Adipocyte (in vitro differentiated cells): ENCODE data around the gene RNF141.

Source experiments
- DNase-seq: peaks from one replicate; pipeline ENCODE4 v3.0.0-alpha.2; 2015; ENCODE audit warnings: low read depth
- H3K27me3 ChIP-seq: replicated peaks from 2 replicates; pipeline ENCODE4 v1.7.0; 2013; ENCODE audit warnings: mild to moderate bottlenecking, low read length, moderate library complexity; ENCODE audit not compliant: control insufficient read depth, insufficient read depth
- H3K36me3 ChIP-seq: 2 replicates; pipeline ENCODE4 v1.7.0; 2013; ENCODE audit warnings: low read length, mild to moderate bottlenecking, moderate library complexity; ENCODE audit not compliant: control insufficient read depth, insufficient read depth, severe bottlenecking
- H3K4me1 ChIP-seq: 2 replicates; pipeline ENCODE4 v1.7.0; 2013; ENCODE audit warnings: mild to moderate bottlenecking, low read length, moderate library complexity; ENCODE audit not compliant: control insufficient read depth, insufficient read depth
- H3K4me3 ChIP-seq: 2 replicates; pipeline ENCODE4 v1.7.0; 2013; ENCODE audit warnings: mild to moderate bottlenecking, low read length, moderate library complexity
- H3K9ac ChIP-seq: 2 replicates; pipeline ENCODE4 v1.7.0; 2013; ENCODE audit warnings: mild to moderate bottlenecking, low read length, moderate library complexity
- H3K9me3 ChIP-seq: 2 replicates; pipeline ENCODE4 v1.7.0; 2013; ENCODE audit warnings: mild to moderate bottlenecking, low read length, moderate library complexity; ENCODE audit not compliant: control insufficient read depth

Gene RNF141

DNA sequence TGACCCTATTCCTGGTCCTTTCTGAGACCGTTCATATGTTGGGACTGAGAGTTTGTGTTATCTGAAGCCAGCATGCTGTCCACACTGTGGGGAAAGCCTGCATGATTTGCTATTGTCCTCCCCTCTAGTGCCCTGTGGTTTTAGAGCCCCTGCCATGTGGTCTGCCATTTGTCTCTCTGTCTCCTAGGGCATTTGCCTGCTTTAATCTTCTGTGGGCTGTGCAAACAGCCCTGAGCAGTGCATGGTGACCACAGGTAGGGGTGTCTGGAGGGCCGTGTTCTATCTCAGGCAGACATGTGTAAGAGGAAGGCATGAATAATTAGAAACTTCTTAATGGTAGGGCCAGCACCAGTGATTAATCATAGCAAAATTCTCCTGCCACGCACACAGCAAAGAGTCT is 62.9 kb downstream of the RNF141 start:
- Histone ChIP-seq H3K9ac (no peak overlapping the region), H3K27me3 (no peaks in the 10 kb centered on the region)
- no peak for DNase-seq

DNA sequence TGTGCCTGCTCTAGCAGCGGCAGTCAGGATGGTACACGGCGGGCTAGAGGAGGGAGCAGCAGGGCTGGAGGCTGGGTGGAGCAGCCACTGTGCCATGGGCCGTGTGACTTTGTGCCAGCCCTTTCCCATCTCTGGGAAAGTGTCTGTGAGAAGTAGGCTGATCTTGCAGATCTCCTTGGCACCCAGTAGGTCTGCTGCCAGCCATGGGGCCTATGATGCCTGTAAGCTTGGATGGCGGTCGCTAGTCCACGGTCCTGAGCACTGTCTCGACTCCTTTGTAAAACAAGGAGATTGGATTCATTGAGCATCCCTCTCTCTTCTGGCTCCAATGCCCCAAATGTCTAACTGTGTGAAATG is 63.3 kb downstream of the RNF141 start:
- Histone ChIP-seq H3K36me3 (peaks cover 26% of the 10 kb centered on the region), H3K4me3 (no peak overlapping the region), H3K9ac (no peak overlapping the region), H3K4me1 (peaks cover 11% of the 10 kb centered on the region), H3K9me3 (no peaks in the 10 kb centered on the region), H3K27me3 (no peaks in the 10 kb centered on the region)
- no peak for DNase-seq

More for the DNA sequence above, 62.9 kb downstream of the RNF141 start:
- Histone ChIP-seq H3K36me3 (peaks cover 26% of the 10 kb centered on the region), H3K9me3 (no peaks in the 10 kb centered on the region), H3K4me1 (peaks cover 11% of the 10 kb centered on the region), H3K4me3 (no peak overlapping the region)

- H3K4me1 ChIP-seq, result peaks cover 11% of the 10 kb centered on the region
- no peak overlapping the region for H3K9ac ChIP-seq
- peaks cover 24% of the 10 kb centered on the region for H3K36me3 ChIP-seq
- no peaks in the 10 kb centered on the region for H3K9me3 ChIP-seq
- no peak overlapping the region for H3K4me3 ChIP-seq
- no peak for DNase-seq
- H3K27me3 ChIP-seq, result no peaks in the 10 kb centered on the region
These were observed 63.9 kb downstream of the RNF141 start for GRCh38 chr11:10476927-10477689.

DNA sequence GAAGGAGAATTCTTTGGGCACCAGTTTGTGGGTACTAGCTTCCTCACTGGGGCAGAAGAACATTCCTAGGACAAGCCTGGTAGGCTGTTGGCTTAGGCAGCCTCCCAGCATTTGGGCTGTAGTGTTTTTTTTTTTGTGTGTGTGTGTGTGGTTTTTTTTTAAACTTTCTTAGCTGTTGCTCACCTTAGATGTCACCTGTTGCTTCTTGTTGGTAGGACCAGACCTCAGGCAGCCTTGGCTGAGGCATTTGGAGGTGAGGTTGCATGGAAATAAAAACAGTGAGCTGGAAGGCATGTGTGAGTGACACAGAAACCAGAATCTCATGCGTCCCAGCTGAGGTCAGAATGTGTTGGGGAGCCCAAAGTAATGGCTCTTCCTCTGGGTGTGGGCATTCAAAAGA is 64.6 kb downstream of the RNF141 start:
- peaks cover 11% of the 10 kb centered on the region for H3K4me1 ChIP-seq

GRCh38 chr11:10474551-10474950 is 66.4 kb downstream of the RNF141 start:
- H3K27me3 ChIP-seq, result no peaks in the 10 kb centered on the region
- no peaks in the 10 kb centered on the region for H3K9me3 ChIP-seq
- no peak for DNase-seq

More for the DNA sequence above, 64.6 kb downstream of the RNF141 start:
- DNase-seq, result no peak
- no peak overlapping the region for H3K4me3 ChIP-seq
- H3K9me3 ChIP-seq, result no peaks in the 10 kb centered on the region
- peaks cover 22% of the 10 kb centered on the region for H3K36me3 ChIP-seq
- H3K9ac ChIP-seq, result no peak overlapping the region
- H3K27me3 ChIP-seq, result no peaks in the 10 kb centered on the region

DNA sequence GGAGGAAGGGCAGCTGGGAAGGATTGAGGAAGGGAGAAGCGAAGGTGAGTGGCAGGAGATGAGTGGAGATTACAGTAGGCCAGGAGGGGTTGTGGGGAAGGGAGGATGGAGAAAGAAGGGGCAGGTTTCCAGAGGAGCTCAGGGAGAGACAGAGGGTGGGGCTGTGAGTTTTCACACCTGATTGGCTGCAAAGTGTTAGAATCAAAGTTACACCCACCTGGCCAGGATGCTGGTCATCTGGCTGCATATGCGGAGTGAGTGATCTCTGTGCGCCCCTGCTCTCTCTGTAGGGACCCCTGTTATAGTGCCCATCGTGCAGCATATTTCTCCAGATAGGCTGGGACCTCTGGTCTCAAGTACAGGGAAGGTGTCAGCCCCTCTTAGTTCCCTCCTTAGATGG is 67.6 kb downstream of the RNF141 start:
- Histone ChIP-seq H3K4me1 (peaks cover 2% of the 10 kb centered on the region), H3K4me3 (no peak overlapping the region), H3K27me3 (no peaks in the 10 kb centered on the region), H3K36me3 (peaks cover 19% of the 10 kb centered on the region), H3K9ac (no peak overlapping the region), H3K9me3 (no peaks in the 10 kb centered on the region)
- no peak for DNase-seq

More at GRCh38 chr11:10474551-10474950, 66.4 kb downstream of the RNF141 start:
- H3K36me3 ChIP-seq, result peaks cover 19% of the 10 kb centered on the region
- H3K9ac ChIP-seq, result no peak overlapping the region
- H3K4me1 ChIP-seq, result peaks cover 11% of the 10 kb centered on the region
- H3K4me3 ChIP-seq, result no peak overlapping the region

DNA sequence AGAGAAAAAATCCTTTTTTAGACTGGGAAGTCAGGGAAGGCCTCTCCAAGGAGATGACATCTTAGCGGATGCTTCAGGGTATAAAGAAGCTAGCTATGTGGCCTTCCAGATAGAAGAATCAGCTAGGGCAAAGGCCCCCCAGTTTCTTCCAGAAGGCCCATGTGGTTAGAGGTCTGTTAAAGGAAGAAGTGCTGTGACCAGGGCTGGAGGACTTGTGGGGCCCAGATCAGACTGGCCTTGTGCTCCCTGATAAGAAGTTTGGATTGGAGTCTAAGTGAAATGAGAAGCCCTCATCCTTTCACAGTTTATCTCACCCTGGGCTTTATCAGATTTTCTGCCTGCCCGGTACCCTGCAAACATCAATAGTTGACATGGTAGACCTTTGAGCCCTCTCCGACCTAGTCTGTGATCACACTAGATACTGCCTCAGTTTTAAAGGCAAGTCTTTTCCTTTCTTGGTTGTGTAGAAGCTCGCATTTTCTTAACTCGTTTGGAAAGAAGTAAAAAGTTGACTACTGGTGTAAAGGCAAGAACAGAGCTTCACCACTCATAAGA is 78.2 kb downstream of the RNF141 start:
- Histone ChIP-seq H3K36me3 (peaks cover 44% of the 10 kb centered on the region), H3K4me1 (peaks cover 9% of the 10 kb centered on the region), H3K27me3 (no peaks in the 10 kb centered on the region), H3K9ac (no peak overlapping the region), H3K4me3 (no peak overlapping the region), H3K9me3 (no peaks in the 10 kb centered on the region)
- DNase-seq, result no peak
